Brain microvascular endothelial cell (primary cell): Measurements from ENCODE around the gene EFHC2.

Experiments used
- DNase-seq: peaks from one replicate; pipeline ENCODE4 v3.0.0-alpha.2; 2020
- H3K27ac ChIP-seq: fragments of 250-450 bp; sonication (Bioruptor Pico); 2 replicates; pipeline ENCODE4 v1.5.1; 2020; ENCODE audit warnings: mild to moderate bottlenecking, moderate library complexity
- H3K27me3 ChIP-seq: fragments of 250-450 bp; sonication (Bioruptor Pico); replicated peaks from 2 replicates; pipeline ENCODE4 v1.5.1; 2020; ENCODE audit warnings: mild to moderate bottlenecking
- H3K36me3 ChIP-seq: fragments of 250-450 bp; sonication (Bioruptor Pico); replicated peaks from 2 replicates; pipeline ENCODE4 v1.5.1; 2020; ENCODE audit warnings: mild to moderate bottlenecking
- H3K4me3 ChIP-seq: 2 replicates; pipeline ENCODE4 v1.5.1; 2011; ENCODE audit warnings: low read depth, mild to moderate bottlenecking, control low read depth, low read length, moderate library complexity
- CTCF ChIP-seq: IDR thresholded peaks from 2 replicates; pipeline ENCODE4 v1.5.1; 2011; ENCODE audit warnings: low read depth, mild to moderate bottlenecking, moderate library complexity, low read length, control low read depth, inconsistent platforms; ENCODE audit errors: missing control alignments
- in situ Hi-C: cut with HindIII; loops from 2 replicates; pipeline ENCODE4 v1.10.0; 2017; ENCODE audit warnings: low sequenced_read_pairs, low pct_ligation_motif_present

The EFHC2 gene

DNA sequence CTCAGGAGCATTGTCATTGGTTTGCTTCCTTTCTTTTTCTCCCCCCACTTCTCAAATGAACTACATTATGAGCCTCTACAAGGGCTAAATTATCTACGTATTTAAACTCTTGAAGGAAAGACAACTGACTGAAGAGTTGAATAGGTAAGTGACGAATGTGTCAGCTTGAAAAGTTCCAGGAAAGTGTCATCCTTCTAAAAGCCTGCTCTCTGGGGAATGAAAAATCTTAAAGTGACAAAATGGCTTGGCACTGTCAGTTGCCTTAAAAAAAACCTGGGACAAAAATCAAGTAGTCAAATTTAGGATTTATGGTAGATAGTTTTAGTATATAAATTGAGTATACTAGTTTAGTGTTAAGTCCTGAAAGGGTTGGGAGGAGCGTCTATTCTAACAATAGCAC, 196.3 kb downstream of the EFHC2 start:
- Histone ChIP-seq H3K27ac (no peak overlapping the region), H3K27me3 (no peaks in the 10 kb centered on the region), H3K36me3 (no peaks in the 10 kb centered on the region), H3K4me3 (no peak overlapping the region)
- no peak for DNase-seq
- in situ Hi-C loops = no loop called here
- TF ChIP-seq CTCF = no peak

DNA sequence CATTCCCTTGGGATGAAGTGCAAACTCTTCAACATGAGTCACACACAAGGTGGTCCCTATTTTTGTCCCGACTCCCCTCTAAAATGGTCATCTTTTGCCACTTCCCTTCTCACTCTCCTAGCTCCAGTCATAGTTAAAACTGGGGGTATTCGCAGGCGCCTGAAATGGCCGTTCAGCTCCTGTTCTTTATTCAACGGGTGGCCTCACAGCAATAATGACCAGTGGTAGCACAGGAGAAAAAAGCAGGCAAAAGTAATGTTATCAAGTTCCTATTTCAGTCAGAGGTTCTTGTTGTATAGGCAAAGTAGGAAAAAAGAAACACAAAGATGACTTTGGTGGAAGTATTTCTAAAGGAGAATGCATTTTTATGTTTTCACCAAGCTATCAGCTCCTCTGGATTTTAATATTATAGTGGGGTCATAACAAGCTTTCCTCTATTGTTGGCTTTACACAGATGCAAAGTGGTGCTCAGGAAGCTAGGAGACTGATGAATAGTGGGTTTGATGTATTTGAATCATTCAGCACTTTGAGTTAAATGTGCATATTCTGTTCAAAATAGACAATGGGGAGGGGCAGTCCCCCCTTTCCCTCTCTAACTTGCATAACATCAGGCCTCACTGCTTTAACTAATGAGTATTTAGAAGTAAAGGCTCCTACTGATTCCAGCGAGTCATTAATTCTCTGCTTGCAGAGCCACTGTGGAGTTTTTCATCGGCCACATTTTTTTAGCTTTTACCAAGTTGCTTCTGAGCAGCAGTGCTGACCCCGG, 199.1 kb downstream of the EFHC2 start:
- in situ Hi-C loops = no loop called here
- Histone ChIP-seq H3K27me3 (no peaks in the 10 kb centered on the region), H3K27ac (no peak overlapping the region), H3K4me3 (no peak overlapping the region), H3K36me3 (no peaks in the 10 kb centered on the region)
- DNase-seq = no peak
- TF ChIP-seq CTCF = no peak

DNA sequence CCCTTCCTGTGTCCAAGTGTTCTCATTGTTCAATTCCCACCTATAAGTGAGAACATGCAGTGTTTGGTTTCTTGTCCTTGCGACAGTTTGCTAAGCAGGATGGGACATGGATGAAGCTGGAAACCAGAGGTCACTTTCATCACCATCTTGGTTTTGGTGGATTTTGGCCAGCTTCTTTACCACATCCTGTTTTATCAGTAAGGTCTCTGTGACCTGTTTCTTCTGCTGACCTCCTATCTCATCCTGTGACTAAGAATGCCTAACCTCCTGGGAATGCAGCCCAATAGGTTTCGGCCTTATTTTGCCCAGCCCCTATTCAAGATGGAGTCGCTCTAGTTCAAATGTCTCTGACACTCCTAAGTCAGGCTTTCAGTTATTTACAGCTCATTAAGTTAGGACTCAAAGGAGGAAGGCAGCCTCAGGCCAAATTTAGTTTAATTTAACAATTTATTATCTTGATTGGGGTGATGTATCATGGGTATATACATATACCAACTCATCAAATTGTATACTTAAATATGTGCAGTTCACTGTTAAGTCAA, 200.3 kb downstream of the EFHC2 start:
- no peak for TF ChIP-seq CTCF
- no peaks in the 10 kb centered on the region for H3K36me3 ChIP-seq
- H3K27ac ChIP-seq = no peak overlapping the region
- in situ Hi-C loops = no loop called here
- no peaks in the 10 kb centered on the region for H3K27me3 ChIP-seq
- H3K4me3 ChIP-seq = no peak overlapping the region
- DNase-seq = no peak

GRCh38 chrX:44130189-44130588, 213.3 kb downstream of the EFHC2 start:
- TF ChIP-seq CTCF = no peak
- no peak overlapping the region for H3K4me3 ChIP-seq
- no peaks in the 10 kb centered on the region for H3K36me3 ChIP-seq
- no peak for DNase-seq
- in situ Hi-C loops = no loop called here
- no peaks in the 10 kb centered on the region for H3K27me3 ChIP-seq
- no peak overlapping the region for H3K27ac ChIP-seq

DNA sequence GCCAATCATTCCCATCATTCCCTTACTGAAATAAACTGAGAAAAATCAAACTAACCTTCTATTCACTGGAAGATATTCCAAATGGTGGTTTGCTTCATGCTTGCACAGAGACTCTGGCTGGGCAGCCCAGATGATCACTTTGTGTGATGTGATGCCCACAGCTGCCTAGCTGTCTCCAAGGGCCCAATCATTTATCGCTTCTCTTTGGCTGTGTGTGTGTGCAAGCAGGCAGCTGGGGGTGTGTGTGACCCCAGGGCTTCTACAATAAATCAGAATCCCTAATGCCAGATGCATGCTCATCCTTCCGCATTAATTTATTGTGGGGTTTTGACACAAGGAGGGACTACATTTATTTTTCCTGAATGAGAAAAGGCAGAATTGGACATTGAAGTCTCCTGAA, 230.1 kb downstream of the EFHC2 start:
- Histone ChIP-seq H3K4me3 (no peak overlapping the region), H3K27me3 (no peaks in the 10 kb centered on the region), H3K27ac (no peak overlapping the region), H3K36me3 (no peaks in the 10 kb centered on the region)
- TF ChIP-seq CTCF = no peak
- DNase-seq = no peak
- in situ Hi-C loops = no loop called here

- no peak for TF ChIP-seq CTCF
- H3K27ac ChIP-seq = no peak overlapping the region
- H3K36me3 ChIP-seq = no peaks in the 10 kb centered on the region
- in situ Hi-C loops = no loop called here
- no peak for DNase-seq
- no peak overlapping the region for H3K4me3 ChIP-seq
- H3K27me3 ChIP-seq = no peaks in the 10 kb centered on the region
Measured at GRCh38 chrX:44106864-44107263, 236.6 kb downstream of the EFHC2 start.
